GM18508 (cell line): ENCODE data around the gene MEF2C.
A peak's percentile ranks its signal among the peaks of the same experiment; 100 is the strongest.
"Not testable (repeated sequence)": the region's sequence is repeated elsewhere in the genome, so short reads cannot be mapped to it uniquely, and the experiment has no call there.

Experiments
- ATAC-seq: cut with Tn5 transposase; IDR thresholded peaks from one replicate; pipeline ENCODE4 v1.9.1; 2021; ENCODE audit warnings: moderate number of reproducible peaks; ENCODE audit not compliant: insufficient read depth, unreplicated experiment

The MEF2C gene

GRCh38 chr5:88813244-88813643 lies 69.7 kb downstream of the MEF2C start:
- no peak for ATAC-seq

- ATAC-seq, result peak; percentile 73
Measured at GRCh38 chr5:88808153-88808552, 74.8 kb downstream of the MEF2C start.

GRCh38 chr5:88807327-88807726 lies 75.7 kb downstream of the MEF2C start:
- no peak for ATAC-seq

- no peak for ATAC-seq
Measured at GRCh38 chr5:88806338-88806737, 76.6 kb downstream of the MEF2C start.

GRCh38 chr5:88805151-88805784 lies 77.7 kb downstream of the MEF2C start:
- peak; percentile 73 for ATAC-seq

GRCh38 chr5:88804444-88804843 lies 78.5 kb downstream of the MEF2C start:
- ATAC-seq, result no peak

GRCh38 chr5:88803309-88803708 lies 79.7 kb downstream of the MEF2C start:
- no peak for ATAC-seq

GRCh38 chr5:88799938-88800535 lies 82.9 kb downstream of the MEF2C start:
- ATAC-seq, result no peak

- ATAC-seq, result not testable (repeated sequence)
Measured at GRCh38 chr5:88798933-88799332, 84.1 kb downstream of the MEF2C start.

GRCh38 chr5:88793797-88794196 lies 89.2 kb downstream of the MEF2C start:
- ATAC-seq, result not testable (repeated sequence)

- peak; percentile 96 for ATAC-seq
Measured at GRCh38 chr5:88792144-88792840, 90.7 kb downstream of the MEF2C start.

- no peak for ATAC-seq
Measured at GRCh38 chr5:88787856-88788255, 95.1 kb downstream of the MEF2C start.

GRCh38 chr5:88786789-88787188 lies 96.2 kb downstream of the MEF2C start:
- ATAC-seq, result no peak

GRCh38 chr5:88785746-88786565 lies 97.0 kb downstream of the MEF2C start:
- peak; percentile 38 for ATAC-seq

- ATAC-seq, result no peak
Measured at GRCh38 chr5:88782571-88782970, 100.4 kb downstream of the MEF2C start.

GRCh38 chr5:88780736-88781135 lies 102.2 kb downstream of the MEF2C start:
- no peak for ATAC-seq

GRCh38 chr5:88778736-88779135 lies 104.2 kb downstream of the MEF2C start:
- ATAC-seq, result no peak

GRCh38 chr5:88776692-88777091 lies 106.3 kb downstream of the MEF2C start:
- ATAC-seq, result no peak

GRCh38 chr5:88772831-88773230 lies 110.2 kb downstream of the MEF2C start:
- ATAC-seq, result no peak

- no peak for ATAC-seq
Measured at GRCh38 chr5:88772047-88772446, 110.9 kb downstream of the MEF2C start.
